GM21526 (cell line): ENCODE data around the gene SLC35B3.
"Not testable (repeated sequence)": the region's sequence is repeated elsewhere in the genome, so short reads cannot be mapped to it uniquely, and the experiment has no call there.

ENCODE experiments used
- ATAC-seq: cut with Tn5 transposase; IDR thresholded peaks from one replicate; pipeline ENCODE4 v1.9.1; 2021; ENCODE audit warnings: moderate library complexity; ENCODE audit not compliant: unreplicated experiment, low FRiP score

SLC35B3 gene

DNA sequence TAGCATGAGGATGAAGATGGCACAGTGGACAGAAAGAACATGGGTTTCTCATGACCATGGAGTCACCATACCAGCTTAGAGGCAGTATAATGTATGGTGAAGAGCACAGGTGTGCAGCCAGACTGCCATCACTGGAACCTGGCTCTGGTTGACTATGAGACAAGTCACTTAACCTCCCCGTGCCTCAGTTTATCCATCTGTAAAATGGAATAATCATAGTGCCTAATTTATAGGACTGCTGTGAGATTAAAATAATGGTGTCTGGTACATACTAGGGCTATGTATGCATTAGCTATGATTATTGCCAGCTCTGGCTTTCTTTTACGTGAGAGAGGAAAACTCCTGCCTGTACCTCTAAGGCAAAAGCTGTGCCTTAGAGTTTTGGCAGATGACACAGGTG lies 19.4 kb downstream of the SLC35B3 start:
- ATAC-seq: no peak

DNA sequence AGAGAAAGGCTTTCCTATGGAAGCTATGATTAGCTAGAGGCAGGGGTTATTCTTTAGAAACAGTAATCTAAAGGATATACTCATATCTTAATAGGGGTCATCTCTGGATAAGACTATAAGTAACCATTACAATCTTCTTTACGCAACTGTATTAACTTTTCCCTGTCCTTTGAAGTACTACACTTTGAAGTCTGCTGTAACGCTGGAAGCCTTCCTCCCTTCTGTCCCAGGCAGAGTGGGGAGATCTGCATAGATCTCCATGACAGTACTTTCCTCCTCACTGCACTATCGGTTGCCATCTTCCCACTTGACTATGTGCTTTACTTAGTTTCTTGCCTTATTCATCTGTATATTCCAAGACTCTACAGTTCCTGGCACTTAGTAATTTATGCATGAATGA lies 20.1 kb downstream of the SLC35B3 start:
- no peak for ATAC-seq

DNA sequence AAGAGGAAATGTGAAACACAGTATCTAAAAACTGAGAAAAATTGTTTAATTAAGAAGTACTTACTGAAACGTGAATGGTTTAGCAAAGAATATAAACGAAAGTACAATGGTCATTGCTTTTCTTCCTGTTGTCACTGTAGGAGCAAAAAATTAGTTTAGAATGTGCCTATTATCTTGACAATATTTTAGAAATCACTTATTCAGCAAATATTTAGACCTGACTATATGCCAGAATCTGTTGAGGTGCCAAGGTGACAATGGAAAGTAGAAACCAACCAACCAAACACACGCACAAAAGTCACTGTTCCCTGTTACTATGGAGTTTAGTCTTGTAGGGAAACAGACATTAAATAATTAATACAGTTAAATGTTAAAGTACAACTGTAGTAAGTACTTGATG lies 20.5 kb downstream of the SLC35B3 start:
- ATAC-seq: no peak

DNA sequence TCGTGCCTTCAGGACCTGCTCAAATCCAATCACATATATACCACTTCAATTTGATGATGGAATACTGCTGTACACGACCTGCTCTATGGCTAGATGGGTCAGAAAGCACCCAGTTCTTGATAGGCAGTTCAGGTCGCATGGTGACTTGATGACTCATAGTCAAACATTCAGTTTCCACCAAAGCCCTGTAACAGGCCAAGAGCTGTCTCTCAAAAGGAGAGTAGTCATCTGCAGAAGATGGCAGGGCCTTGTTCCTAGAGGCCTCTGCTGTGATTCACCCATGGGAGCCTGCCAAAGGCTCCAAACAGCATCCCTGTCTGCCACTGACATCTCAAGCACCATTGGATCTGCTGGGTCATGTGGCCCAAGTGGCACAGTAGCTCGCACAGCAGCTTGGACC lies 29.4 kb downstream of the SLC35B3 start:
- not testable (repeated sequence) for ATAC-seq

DNA sequence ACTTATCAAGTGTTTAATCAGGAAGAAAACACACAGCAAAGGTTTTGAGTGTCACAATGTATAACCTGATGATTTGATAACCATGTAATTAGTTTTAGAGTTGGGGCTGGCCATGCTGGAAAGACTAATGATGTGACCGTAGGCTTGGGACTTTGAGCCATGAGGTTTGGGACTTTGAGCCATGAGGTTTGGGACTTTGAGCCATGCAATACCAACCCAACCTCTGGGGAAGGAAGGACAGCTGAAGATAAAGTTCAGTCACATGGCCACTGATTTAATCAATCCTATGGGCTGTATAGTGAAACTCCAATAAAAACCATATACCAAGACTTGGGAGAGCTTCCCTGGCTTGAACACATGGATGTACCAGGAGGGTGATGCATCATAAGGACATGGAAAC lies 32.8 kb downstream of the SLC35B3 start:
- ATAC-seq: no peak

DNA sequence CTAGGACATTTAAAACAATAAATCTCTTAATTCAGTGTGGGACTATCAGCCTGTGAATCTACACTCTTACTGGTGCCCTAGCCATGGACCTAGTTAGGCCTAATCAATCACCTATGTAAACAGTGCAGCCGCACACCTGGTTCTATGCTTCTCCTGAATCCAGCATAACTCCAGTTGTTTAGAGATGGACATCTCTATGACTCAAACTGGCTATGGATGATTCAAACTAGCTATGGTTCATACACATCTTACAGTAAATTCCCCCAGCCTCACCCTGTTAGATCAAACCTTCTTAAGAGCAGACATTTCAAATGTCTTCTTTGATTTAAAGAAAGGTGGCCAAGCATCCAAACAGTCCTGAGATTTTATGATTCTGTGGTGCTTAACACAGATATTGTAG lies 34.7 kb downstream of the SLC35B3 start:
- no peak for ATAC-seq

DNA sequence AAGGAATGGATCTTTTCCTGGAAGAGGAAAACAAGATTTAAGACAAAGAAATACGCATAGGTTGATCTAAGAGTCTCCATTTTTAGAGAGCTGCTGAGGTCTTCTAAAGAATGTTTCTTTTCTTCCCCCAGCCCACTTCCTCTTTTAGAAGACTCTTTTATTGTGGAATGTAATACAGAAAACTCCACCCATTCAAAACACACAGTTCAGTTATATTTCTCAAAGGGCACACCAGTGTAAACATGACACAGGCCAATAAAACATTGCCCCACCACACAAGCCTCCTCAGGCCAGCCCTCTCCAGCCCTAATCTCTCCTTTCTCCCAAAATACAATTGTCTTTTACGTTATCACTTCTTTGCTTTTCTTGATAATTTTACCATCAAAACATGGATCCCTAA lies 42.8 kb downstream of the SLC35B3 start:
- ATAC-seq: no peak

DNA sequence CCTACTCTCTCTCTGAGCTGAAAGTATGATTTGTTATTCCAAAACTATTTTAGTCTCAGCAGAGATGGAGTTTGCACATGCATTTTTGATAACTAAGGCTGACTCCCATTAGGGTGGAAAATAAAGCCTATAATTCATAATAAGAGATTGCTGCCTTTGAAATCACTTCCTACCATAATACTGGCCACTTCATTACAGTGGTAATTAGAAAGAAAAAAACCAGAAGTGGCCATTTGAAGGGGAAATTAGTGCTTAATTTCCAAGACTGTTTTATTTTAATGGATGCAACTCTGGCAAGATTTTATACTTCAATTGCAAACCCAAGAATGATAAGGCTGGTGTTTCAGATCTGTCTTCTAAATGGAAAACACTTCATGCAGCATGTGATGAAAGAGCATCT lies 43.4 kb downstream of the SLC35B3 start:
- no peak for ATAC-seq

DNA sequence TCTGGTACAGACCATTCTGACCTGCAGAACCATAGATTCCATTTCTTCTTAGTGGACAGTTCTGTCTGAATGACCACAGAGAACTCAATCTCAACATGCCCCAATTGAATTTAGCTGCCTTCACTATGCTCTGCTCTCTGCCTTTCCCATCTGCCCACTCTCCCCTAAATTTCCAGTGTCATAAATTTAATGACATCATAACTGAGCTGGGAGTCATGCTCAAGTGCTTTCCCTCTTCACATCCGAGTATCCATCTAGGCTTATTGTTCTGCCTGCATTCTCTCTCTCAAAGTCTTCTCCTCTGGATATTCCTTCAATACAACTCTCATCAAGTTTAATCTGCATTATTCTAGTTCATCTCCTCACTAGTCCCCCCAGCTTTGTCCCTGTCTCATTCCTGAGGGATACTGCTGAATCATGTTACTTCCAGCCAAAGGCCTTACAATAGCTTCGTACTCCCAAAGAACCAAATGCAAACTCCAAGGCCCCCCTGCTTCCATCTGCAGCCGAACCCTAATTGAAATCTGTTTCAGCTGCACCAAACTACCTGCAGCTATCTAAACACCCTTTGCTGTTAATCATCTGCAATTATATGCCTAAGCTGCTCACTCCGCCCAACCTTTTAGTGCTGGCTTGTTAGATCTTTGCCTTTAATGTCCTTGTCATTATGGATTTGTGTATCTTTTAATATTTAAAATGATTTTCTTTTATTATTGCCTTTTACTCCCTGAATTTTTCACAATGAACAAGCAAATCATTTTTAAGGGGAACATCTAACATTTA lies 46.1 kb downstream of the SLC35B3 start:
- no peak for ATAC-seq

DNA sequence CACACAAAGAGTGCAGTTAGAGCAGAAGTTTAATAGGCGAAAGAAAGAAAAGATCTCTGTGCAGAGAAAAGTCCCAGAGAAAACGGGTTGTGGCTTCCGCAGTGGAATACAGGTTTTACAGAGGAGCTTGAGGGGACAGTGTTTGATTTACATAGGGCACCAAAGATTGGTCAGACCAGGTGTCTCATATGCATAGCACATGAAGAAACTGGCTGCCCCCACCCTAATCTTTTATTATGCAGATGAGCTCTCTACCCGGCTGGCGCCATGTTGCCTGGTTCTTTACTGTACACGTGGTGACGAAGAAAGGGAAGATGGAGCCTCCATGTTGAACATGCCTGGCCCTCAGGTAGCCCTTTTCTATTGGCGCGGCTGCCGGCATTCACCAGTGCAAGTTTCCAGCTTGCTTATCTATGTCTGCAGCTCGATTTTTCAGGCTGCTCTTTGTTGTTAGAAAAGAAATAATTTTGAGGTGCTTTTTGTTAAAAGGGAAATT lies 47.4 kb downstream of the SLC35B3 start:
- no peak for ATAC-seq

DNA sequence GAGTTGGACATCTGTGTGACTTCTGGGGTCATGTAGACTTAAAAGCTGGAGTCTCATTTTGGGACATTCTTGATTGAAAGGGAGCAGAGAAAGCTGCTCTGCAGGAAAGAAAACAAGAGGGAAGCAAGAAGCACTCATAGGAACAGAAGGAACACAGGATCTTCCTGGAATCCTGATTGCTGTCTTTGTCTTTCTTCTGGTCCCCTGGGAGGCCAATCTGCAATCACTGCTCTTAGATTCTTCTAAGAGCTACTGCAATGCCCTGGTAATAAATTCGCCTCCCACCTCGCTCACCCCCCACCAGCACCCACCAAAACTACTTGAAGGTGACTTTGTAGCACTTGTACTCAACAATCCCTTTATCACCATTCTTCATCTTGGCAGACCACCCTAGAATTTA lies 51.8 kb downstream of the SLC35B3 start:
- no peak for ATAC-seq

DNA sequence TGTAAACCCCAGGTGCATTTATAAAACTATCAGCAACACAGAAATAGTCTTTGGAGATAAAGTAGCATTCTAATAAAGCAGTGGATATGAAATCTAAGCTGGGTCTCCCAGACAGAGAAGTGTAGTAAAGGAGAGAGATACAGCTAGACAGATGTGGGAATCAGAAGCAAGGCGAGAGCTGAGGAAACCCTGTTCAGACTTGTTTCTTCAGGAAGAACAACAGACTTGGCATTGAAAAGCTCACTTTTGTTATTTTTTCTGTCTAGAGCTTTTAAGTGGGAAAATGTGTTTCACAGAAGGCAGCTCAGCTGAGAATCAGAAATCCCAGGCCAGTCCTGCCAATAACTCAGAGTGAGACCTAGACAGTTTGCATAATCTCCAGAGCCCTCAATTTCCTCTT lies 52.9 kb downstream of the SLC35B3 start:
- no peak for ATAC-seq

DNA sequence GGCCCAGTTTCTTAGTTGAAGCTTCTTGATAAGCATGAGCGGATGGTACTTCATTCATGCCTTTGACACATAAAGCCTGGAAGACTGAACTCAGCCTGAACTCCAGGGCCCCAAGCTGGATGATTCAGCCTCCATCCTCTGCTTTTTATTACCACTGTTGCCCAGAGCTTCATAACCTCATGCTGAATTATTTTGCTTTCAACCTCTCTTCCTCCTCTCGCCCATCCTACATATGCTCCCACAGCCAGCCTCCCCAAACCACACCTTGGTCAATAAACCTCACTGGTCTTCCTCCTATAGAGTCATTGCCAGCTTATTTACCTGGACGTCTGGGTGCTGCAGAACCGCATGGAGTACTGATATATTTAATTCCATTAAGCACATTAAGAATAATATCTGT lies 59.4 kb downstream of the SLC35B3 start:
- no peak for ATAC-seq
